ENCODE data around the gene AUNIP. TPM values are rescaled to one million over a fixed set of nuclear protein-coding genes. Genes with fewer than 3 reads are reported as not detected.

The AUNIP gene
- total and polyA plus RNA-seq, 10 donors: 0.07 to 1.3 (median 0.61) TPM; not detected in 3

GRCh38 chr1:25879675-25880074 lies 20.4 kb upstream of the AUNIP start:
- peaks cover 3 to 42% (median 22%) of the 10 kb centered on the region in 6 donors for H3K4me1 ChIP-seq
- peak; percentile 54 for DNase-seq
- H3K27me3 ChIP-seq (replicated peaks in 1 of 7): no peaks in the 10 kb centered on the region
- WGBS, 5 donors: 39 to 77% (median 73%) methylated on average over 2 of the region's 2 CpGs
- TF ChIP-seq, protein P1, sequence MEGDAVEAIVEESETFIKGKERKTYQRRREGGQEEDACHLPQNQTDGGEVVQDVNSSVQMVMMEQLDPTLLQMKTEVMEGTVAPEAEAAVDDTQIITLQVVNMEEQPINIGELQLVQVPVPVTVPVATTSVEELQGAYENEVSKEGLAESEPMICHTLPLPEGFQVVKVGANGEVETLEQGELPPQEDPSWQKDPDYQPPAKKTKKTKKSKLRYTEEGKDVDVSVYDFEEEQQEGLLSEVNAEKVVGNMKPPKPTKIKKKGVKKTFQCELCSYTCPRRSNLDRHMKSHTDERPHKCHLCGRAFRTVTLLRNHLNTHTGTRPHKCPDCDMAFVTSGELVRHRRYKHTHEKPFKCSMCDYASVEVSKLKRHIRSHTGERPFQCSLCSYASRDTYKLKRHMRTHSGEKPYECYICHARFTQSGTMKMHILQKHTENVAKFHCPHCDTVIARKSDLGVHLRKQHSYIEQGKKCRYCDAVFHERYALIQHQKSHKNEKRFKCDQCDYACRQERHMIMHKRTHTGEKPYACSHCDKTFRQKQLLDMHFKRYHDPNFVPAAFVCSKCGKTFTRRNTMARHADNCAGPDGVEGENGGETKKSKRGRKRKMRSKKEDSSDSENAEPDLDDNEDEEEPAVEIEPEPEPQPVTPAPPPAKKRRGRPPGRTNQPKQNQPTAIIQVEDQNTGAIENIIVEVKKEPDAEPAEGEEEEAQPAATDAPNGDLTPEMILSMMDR (IDR thresholded peaks at IDR 0.05 in 8 of 11, conservative IDR thresholded peaks at IDR 0.05 in 3 of 11): no peak
- TF ChIP-seq POLR2A (IDR thresholded peaks at IDR 0.05) (no peak), POLR2AphosphoS5 (IDR thresholded peaks at IDR 0.05) (peak in 1 of 3 donors; percentile 15)
- no peaks in the 10 kb centered on the region for H3K36me3 ChIP-seq
- intact Hi-C loops (cut with DNase I; ENCODE audit: low total_unique reads): loop anchor here (10.0 kb wide), 1 partner anchor 55 kb away; no protein-coding TSS in a partner anchor
- no peak overlapping the region for H3K4me3 ChIP-seq
- no peaks in the 10 kb centered on the region for H3K9me3 ChIP-seq
- H3K27ac ChIP-seq: no peak overlapping the region

DNA sequence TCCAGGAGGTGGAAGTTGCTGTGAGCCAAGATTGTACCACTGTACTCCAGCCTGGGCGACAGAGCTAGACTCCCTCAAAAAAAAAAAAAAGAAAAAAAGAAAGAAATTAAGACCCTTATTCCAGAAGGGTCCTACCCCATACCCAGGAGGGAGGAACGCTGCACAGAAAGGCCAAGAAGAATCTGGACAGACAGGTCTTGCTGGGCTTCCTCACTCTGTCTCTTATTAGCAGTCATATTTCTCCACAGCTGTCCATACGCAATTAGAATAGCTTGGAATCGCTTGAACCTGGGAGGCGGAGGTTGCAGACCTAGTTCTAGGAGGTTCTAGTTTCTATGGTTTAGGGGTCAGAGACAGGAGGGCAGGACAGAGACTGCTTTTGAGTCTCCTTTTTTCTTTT lies 19.4 kb upstream of the AUNIP start:
- WGBS, 5 donors: 88 to 97% (median 93%) methylated on average over 5 of the region's 5 CpGs
- no peak for DNase-seq
- H3K27me3 ChIP-seq (replicated peaks in 1 of 7): no peaks in the 10 kb centered on the region
- H3K4me3 ChIP-seq: no peak overlapping the region
- intact Hi-C loops (cut with DNase I; ENCODE audit: low total_unique reads): loop anchor here (10.0 kb wide), 1 partner anchor 54 kb away; no protein-coding TSS in a partner anchor
- H3K4me1 ChIP-seq: peaks cover 10 to 52% (median 30%) of the 10 kb centered on the region in 6 donors
- no peaks in the 10 kb centered on the region for H3K9me3 ChIP-seq
- no peak for TF ChIP-seq POLR2AphosphoS5 (IDR thresholded peaks at IDR 0.05)
- TF ChIP-seq, protein P1 (IDR thresholded peaks at IDR 0.05 in 8 of 11, conservative IDR thresholded peaks at IDR 0.05 in 3 of 11): no peak
- no peaks in the 10 kb centered on the region for H3K36me3 ChIP-seq
- H3K27ac ChIP-seq: no peak overlapping the region

DNA sequence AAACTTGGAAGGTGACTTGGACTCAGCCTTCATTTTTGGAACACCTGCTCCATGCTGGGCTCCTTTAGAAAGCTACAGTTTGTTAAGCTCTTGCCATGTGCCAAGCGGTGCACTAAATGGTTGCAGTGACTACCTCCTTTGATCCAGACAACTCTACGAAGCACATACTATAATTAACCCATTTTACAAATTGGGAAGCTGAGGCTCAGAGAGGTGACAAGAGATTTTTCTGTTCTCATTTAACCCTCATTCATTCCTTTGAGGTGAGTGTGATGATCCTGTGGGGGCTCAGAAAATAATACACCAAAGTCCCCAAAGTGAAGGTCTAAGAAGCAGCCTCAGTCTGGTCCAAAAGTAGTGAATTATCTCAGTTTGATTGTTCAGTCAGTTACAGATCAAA lies 17.9 kb upstream of the AUNIP start:
- 72 to 89% (median 85%) methylated on average over 2 of the region's 2 CpGs for WGBS, 5 donors
- peaks cover 18 to 68% (median 46%) of the 10 kb centered on the region in 6 donors for H3K4me1 ChIP-seq
- H3K9me3 ChIP-seq: no peaks in the 10 kb centered on the region
- no peak for DNase-seq
- intact Hi-C loops (cut with DNase I; ENCODE audit: low total_unique reads): loop anchor here (10.0 kb wide), 1 partner anchor 52 kb away; no protein-coding TSS in a partner anchor
- no peak overlapping the region for H3K4me3 ChIP-seq
- H3K36me3 ChIP-seq: no peaks in the 10 kb centered on the region
- no peaks in the 10 kb centered on the region for H3K27me3 ChIP-seq (replicated peaks in 1 of 7)
- no peak overlapping the region for H3K27ac ChIP-seq
- TF ChIP-seq POLR2AphosphoS5 (IDR thresholded peaks at IDR 0.05): no peak
- no peak for TF ChIP-seq POLR2A (IDR thresholded peaks at IDR 0.05)
- TF ChIP-seq, protein P1 (IDR thresholded peaks at IDR 0.05 in 8 of 11, conservative IDR thresholded peaks at IDR 0.05 in 3 of 11): no peak

GRCh38 chr1:25876693-25877077 lies 17.4 kb upstream of the AUNIP start:
- WGBS, 5 donors: 35 to 56% (median 47%) methylated on average over 2 of the region's 2 CpGs
- Histone ChIP-seq H3K27me3 (replicated peaks in 1 of 7) (no peaks in the 10 kb centered on the region), H3K9me3 (no peaks in the 10 kb centered on the region), H3K4me3 (no peak overlapping the region), H3K27ac (peak overlapping the region in 3 of 8 donors; percentile 84 to 87 (median 85)), H3K36me3 (no peaks in the 10 kb centered on the region), H3K4me1 (peaks cover 23 to 72% (median 50%) of the 10 kb centered on the region in 6 donors)
- DNase-seq: no peak
- TF ChIP-seq, protein P1 (IDR thresholded peaks at IDR 0.05 in 8 of 11, conservative IDR thresholded peaks at IDR 0.05 in 3 of 11): no peak
- TF ChIP-seq POLR2AphosphoS5 (IDR thresholded peaks at IDR 0.05) (no peak), POLR2A (IDR thresholded peaks at IDR 0.05) (no peak)
- intact Hi-C loops (cut with DNase I; ENCODE audit: low total_unique reads): loop anchor here (10.0 kb wide), 1 partner anchor 52 kb away; no protein-coding TSS in a partner anchor
